ENCODE data around the gene SNRK.

SNRK gene

GRCh38 chr3:43262194-43262593 lies 24.1 kb upstream of the SNRK start:
- Histone ChIP-seq H3K4me3 (ENCODE audit: low read depth, low read length) (no peak overlapping the region), H3K36me3 (no peaks in the 10 kb centered on the region), H3K9me3 (no peaks in the 10 kb centered on the region), H3K4me1 (no peaks in the 10 kb centered on the region; the same call in 1 of the 2 replicates), H3K27me3 (no peaks in the 10 kb centered on the region)
- no peak for DNase-seq
- TF ChIP-seq CTCF (IDR thresholded peaks at IDR 0.05; ENCODE audit: low read depth, low read length), result no peak

- no peak for TF ChIP-seq CTCF (IDR thresholded peaks at IDR 0.05; ENCODE audit: low read depth, low read length)
- no peak overlapping the region for H3K4me3 ChIP-seq (ENCODE audit: low read depth, low read length)
- no peak for DNase-seq
- H3K9me3 ChIP-seq, result no peaks in the 10 kb centered on the region
- no peaks in the 10 kb centered on the region; the same call in 1 of the 2 replicates for H3K4me1 ChIP-seq
- no peaks in the 10 kb centered on the region for H3K27me3 ChIP-seq
- H3K36me3 ChIP-seq, result no peaks in the 10 kb centered on the region
Observed at GRCh38 chr3:43266451-43266850, 19.9 kb upstream of the SNRK start.

GRCh38 chr3:43266995-43267394 lies 19.3 kb upstream of the SNRK start:
- no peak for TF ChIP-seq CTCF (IDR thresholded peaks at IDR 0.05; ENCODE audit: low read depth, low read length)
- Histone ChIP-seq H3K9me3 (no peaks in the 10 kb centered on the region), H3K36me3 (no peaks in the 10 kb centered on the region), H3K4me1 (no peaks in the 10 kb centered on the region; the same call in 1 of the 2 replicates), H3K4me3 (ENCODE audit: low read depth, low read length) (no peak overlapping the region), H3K27me3 (no peaks in the 10 kb centered on the region)
- no peak for DNase-seq

- no peaks in the 10 kb centered on the region for H3K27me3 ChIP-seq
- no peaks in the 10 kb centered on the region for H3K36me3 ChIP-seq
- no peak for DNase-seq
- no peak for TF ChIP-seq CTCF (IDR thresholded peaks at IDR 0.05; ENCODE audit: low read depth, low read length)
- no peaks in the 10 kb centered on the region for H3K9me3 ChIP-seq
- no peaks in the 10 kb centered on the region; the same call in 1 of the 2 replicates for H3K4me1 ChIP-seq
- H3K4me3 ChIP-seq (ENCODE audit: low read depth, low read length), result no peak overlapping the region
Observed at GRCh38 chr3:43268636-43269035, 17.7 kb upstream of the SNRK start.

GRCh38 chr3:43270078-43270477 lies 16.3 kb upstream of the SNRK start:
- no peaks in the 10 kb centered on the region for H3K27me3 ChIP-seq
- H3K4me3 ChIP-seq (ENCODE audit: low read depth, low read length), result no peak overlapping the region
- TF ChIP-seq CTCF (IDR thresholded peaks at IDR 0.05; ENCODE audit: low read depth, low read length), result no peak
- no peaks in the 10 kb centered on the region for H3K9me3 ChIP-seq
- H3K4me1 ChIP-seq, result no peaks in the 10 kb centered on the region
- DNase-seq, result no peak
- no peaks in the 10 kb centered on the region for H3K36me3 ChIP-seq

- no peak for TF ChIP-seq CTCF (IDR thresholded peaks at IDR 0.05; ENCODE audit: low read depth, low read length)
- no peak for DNase-seq
- H3K36me3 ChIP-seq, result no peaks in the 10 kb centered on the region
- H3K9me3 ChIP-seq, result no peaks in the 10 kb centered on the region
- H3K4me3 ChIP-seq (ENCODE audit: low read depth, low read length), result no peak overlapping the region
- H3K4me1 ChIP-seq, result no peaks in the 10 kb centered on the region
- no peaks in the 10 kb centered on the region for H3K27me3 ChIP-seq
Observed at GRCh38 chr3:43273416-43273815, 12.9 kb upstream of the SNRK start.
